D721Med (cell line): Measurements from ENCODE around the gene PTGR2.
A peak's percentile ranks its signal among the peaks of the same experiment; 100 is the strongest.
"Not testable (repeated sequence)": the region's sequence is repeated elsewhere in the genome, so short reads cannot be mapped to it uniquely, and the experiment has no call there.

Source experiments
- DNase-seq: peaks from one replicate; pipeline ENCODE4 v3.0.0; 2011; ENCODE audit warnings: low spot score; ENCODE audit not compliant: insufficient read length
- FAIRE-seq: peaks from 2 replicates; lab custom pipeline; 2011; peaks lifted over from hg19 to GRCh38; lab: Jason Lieb, UNC
- CTCF ChIP-seq: IDR thresholded peaks from 2 replicates; pipeline ENCODE4 v1.5.1; 2012; ENCODE audit warnings: mild to moderate bottlenecking, control low read depth; ENCODE audit not compliant: insufficient read depth; ENCODE audit errors: missing control alignments

Gene PTGR2

GRCh38 chr14:73886449-73887317 lies 35.1 kb downstream of the PTGR2 start, which contains the start of gene ZNF410:
Gene ZNF410 (plus strand): TSS chr14:73886859. CDS start chr14:73892176, 5,317 bp downstream.
- FAIRE-seq, result no peak
- no peak for TF ChIP-seq CTCF
- peak; percentile 55 for DNase-seq

- no peak for TF ChIP-seq CTCF
- no peak for FAIRE-seq
- no peak for DNase-seq
Measured at GRCh38 chr14:73887318-73887616, 35.6 kb downstream of the PTGR2 start.

GRCh38 chr14:73887694-73888459 lies 36.2 kb downstream of the PTGR2 start:
- DNase-seq, result no peak
- no peak for TF ChIP-seq CTCF
- no peak for FAIRE-seq

GRCh38 chr14:73888460-73888725 lies 36.8 kb downstream of the PTGR2 start:
- DNase-seq, result no peak
- no peak for FAIRE-seq

GRCh38 chr14:73888971-73889370 lies 37.3 kb downstream of the PTGR2 start:
- TF ChIP-seq CTCF, result no peak
- DNase-seq, result no peak
- no peak for FAIRE-seq

More at GRCh38 chr14:73888460-73888725, 36.8 kb downstream of the PTGR2 start:
- TF ChIP-seq CTCF, result no peak

GRCh38 chr14:73889376-73889775 lies 37.7 kb downstream of the PTGR2 start:
- DNase-seq, result no peak
- FAIRE-seq, result no peak
- no peak for TF ChIP-seq CTCF

- FAIRE-seq, result not testable (repeated sequence)
Measured at GRCh38 chr14:73894180-73894687, 42.6 kb downstream of the PTGR2 start.

More at GRCh38 chr14:73894180-73894687, 42.6 kb downstream of the PTGR2 start:
- DNase-seq, result not testable (repeated sequence)
